K562 (cell line): ENCODE measurements around the gene CNNM3.

Experiments
- HDAC3 ChIP-seq: fragments of 450-650 bp; IDR thresholded peaks from 2 replicates; pipeline ENCODE4 v1.6.1; 2018; ENCODE audit warnings: borderline replicate concordance, mild to moderate bottlenecking, moderate library complexity; ENCODE audit not compliant: partially characterized antibody
- IRF2 ChIP-seq: sonication (generic); formaldehyde crosslinking; IDR thresholded peaks from 2 replicates; pipeline ENCODE4 v1.8.1; 2022; ENCODE audit warnings: mild to moderate bottlenecking, missing genetic modification reagents
- KLF1 ChIP-seq: fragments of 450-650 bp; IDR thresholded peaks from 2 replicates; pipeline ENCODE4 v1.6.1; 2016; ENCODE audit warnings: missing genetic modification characterization, missing compliant biosample characterization
- MAX ChIP-seq: sonication (generic); formaldehyde crosslinking; IDR thresholded peaks from 2 replicates; pipeline ENCODE4 v1.9.0; 2022; ENCODE audit warnings: mild to moderate bottlenecking, missing genetic modification reagents
- SP1 ChIP-seq: sonication (generic); formaldehyde crosslinking; IDR thresholded peaks from 2 replicates; pipeline ENCODE4 v1.8.1; 2022; ENCODE audit warnings: mild to moderate bottlenecking, missing genetic modification reagents
- SREBF2 ChIP-seq: sonication (generic); formaldehyde crosslinking; IDR thresholded peaks from 2 replicates; pipeline ENCODE4 v1.4.0; 2020; ENCODE audit warnings: mild to moderate bottlenecking, missing genetic modification reagents
- TAF1 ChIP-seq: IDR thresholded peaks from 2 replicates; pipeline ENCODE4 v1.6.1; 2011; ENCODE audit warnings: mild to moderate bottlenecking, low read length, moderate library complexity; ENCODE audit not compliant: insufficient read depth, control insufficient read depth, severe bottlenecking; ENCODE audit errors: extremely low read depth
- TSHZ1 ChIP-seq: fragments of 250-450 bp; sonication (Bioruptor Pico); IDR thresholded peaks from 2 replicates; pipeline ENCODE4 v1.4.0; 2020; ENCODE audit warnings: mild to moderate bottlenecking, moderate library complexity
- ZNF395 ChIP-seq: fragments of 200-800 bp; sonication (Bioruptor generic); IDR thresholded peaks from 2 replicates; pipeline ENCODE4 v1.6.1; 2017; ENCODE audit warnings: missing genetic modification characterization, missing compliant biosample characterization

GRCh38 chr2:96802721-96803120 is 13.3 kb upstream of the CNNM3 start:
- TF ChIP-seq KLF1 (tag) (no peak), TSHZ1 (no peak), ZNF395 (CRISPR knock-in tag) (no peak), SP1 (no peak), SREBF2 (no peak), HDAC3 (no peak), IRF2 (CRISPR knock-in tag) (no peak), TAF1 (no peak), MAX (CRISPR knock-in tag) (no peak)
